IMR-90 (cell line): ENCODE results near the gene PLPP1. TPM values are rescaled to one million over a fixed set of nuclear protein-coding genes. Genes with fewer than 3 reads are reported as not detected.

Experiments used
- ATAC-seq: fragments of 200-7000 bp; cut with Tn5 transposase; 2 replicates; pipeline ENCODE4 v1.9.1; 2020; ENCODE audit warnings: low read depth, mild to moderate bottlenecking, moderate library complexity
- BruUV-seq: library from RNA; stranded (reverse); fragments of 400-500 nt; replicated peaks from 2 replicates; lab custom pipeline; 2021; lab: Mats Ljungman, UMichigan
- CTCF ChIA-PET: fragments of 300-600 bp; formaldehyde crosslinking; extraction: SDS; loops from one replicate; lab custom pipeline; 2021; ENCODE audit warnings: antibody characterized with exemption; lab: Yijun Ruan, JAX
- POLR2A ChIA-PET: fragments of 300-600 bp; sonication (Branson Sonifier 250); formaldehyde crosslinking; loops from one replicate; lab custom pipeline; 2022; ENCODE audit warnings: antibody characterized with exemption; ENCODE audit not compliant: unreplicated experiment; lab: Charles Lee
- DNase-seq: peaks from one replicate; pipeline ENCODE4 v3.0.0; 2013
- H2AFZ ChIP-seq: replicated peaks from 2 replicates; pipeline ENCODE3; 2013; ENCODE audit warnings: low read length, mild to moderate bottlenecking; ENCODE audit not compliant: poor library complexity
- H2AK5ac ChIP-seq: 2 replicates; pipeline ENCODE4 v1.6.1; 2013; ENCODE audit warnings: low read depth, low read length, inconsistent platforms
- H2AK9ac ChIP-seq: replicated peaks from 2 replicates; pipeline ENCODE3; 2013; ENCODE audit warnings: mild to moderate bottlenecking, low read depth, low read length, moderate library complexity; ENCODE audit not compliant: poor library complexity
- H2BK120ac ChIP-seq: 2 replicates; pipeline ENCODE4 v1.6.1; 2013; ENCODE audit warnings: low read depth, low read length, inconsistent platforms
- H2BK15ac ChIP-seq: 3 replicates; pipeline ENCODE4 v1.6.1; 2013; ENCODE audit warnings: low read depth, low read length, inconsistent platforms
- H2BK20ac ChIP-seq: 2 replicates; pipeline ENCODE4 v1.6.1; 2013; ENCODE audit warnings: low read depth, mild to moderate bottlenecking, inconsistent platforms, low read length, moderate library complexity
- H2BK5ac ChIP-seq: 2 replicates; pipeline ENCODE4 v1.6.1; 2013; ENCODE audit warnings: mild to moderate bottlenecking, low read depth, low read length, inconsistent platforms; ENCODE audit not compliant: poor library complexity, severe bottlenecking
- H3K14ac ChIP-seq: replicated peaks from 2 replicates; pipeline ENCODE4 v1.6.1; 2013; ENCODE audit warnings: low read depth, low read length, inconsistent platforms
- H3K18ac ChIP-seq: 2 replicates; pipeline ENCODE4 v1.6.1; 2013; ENCODE audit warnings: low read depth, low read length, control low read depth
- H3K23ac ChIP-seq: 2 replicates; pipeline ENCODE4 v1.6.1; 2013; ENCODE audit warnings: low read depth, low read length, inconsistent platforms
- H3K27ac ChIP-seq: 2 replicates; pipeline ENCODE4 v1.5.1; 2013; ENCODE audit warnings: mild to moderate bottlenecking, control low read depth, low read length; ENCODE audit not compliant: insufficient read depth
- H3K27me3 ChIP-seq: 2 replicates; pipeline ENCODE4 v1.6.1; 2013; ENCODE audit warnings: low read length; ENCODE audit not compliant: control insufficient read depth, insufficient read depth
- H3K36me3 ChIP-seq: 2 replicates; pipeline ENCODE4 v1.6.1; 2013; ENCODE audit warnings: low read length, mixed read lengths; ENCODE audit not compliant: control insufficient read depth, insufficient read depth
- H3K4ac ChIP-seq: 2 replicates; pipeline ENCODE4 v1.6.1; 2013; ENCODE audit warnings: low read depth, low read length, inconsistent platforms
- H3K4me1 ChIP-seq: 2 replicates; pipeline ENCODE4 v1.6.1; 2013; ENCODE audit warnings: low read length, mixed read lengths; ENCODE audit not compliant: control insufficient read depth, insufficient read depth
- H3K4me2 ChIP-seq: 2 replicates; pipeline ENCODE4 v1.6.1; 2013; ENCODE audit warnings: low read depth, mild to moderate bottlenecking, control low read depth, low read length, moderate library complexity
- H3K4me3 ChIP-seq: 2 replicates; pipeline ENCODE4 v1.5.1; 2013; ENCODE audit warnings: low read depth, mild to moderate bottlenecking, control low read depth, low read length, moderate library complexity; ENCODE audit not compliant: insufficient read depth
- H3K56ac ChIP-seq: 2 replicates; pipeline ENCODE4 v1.6.1; 2013; ENCODE audit warnings: low read length, inconsistent platforms; ENCODE audit not compliant: insufficient read depth; ENCODE audit errors: extremely low read depth
- H3K79me1 ChIP-seq, 2 experiments: 2 replicates each; pipeline ENCODE4 v1.6.1; 2013; ENCODE audit warnings: low read length in 2 of 2, inconsistent platforms in 1 of 2, low read depth in 1 of 2
- H3K9ac ChIP-seq: 2 replicates; pipeline ENCODE4 v1.6.1; 2013; ENCODE audit warnings: low read depth, low read length, control low read depth
- H3K9me1 ChIP-seq: 2 replicates; pipeline ENCODE4 v1.6.1; 2013; ENCODE audit warnings: low read length, inconsistent platforms; ENCODE audit not compliant: insufficient read depth
- H3K9me3 ChIP-seq: 2 replicates; pipeline ENCODE4 v1.6.1; 2013; ENCODE audit warnings: low read length; ENCODE audit not compliant: control insufficient read depth, insufficient read depth
- H4K20me1 ChIP-seq: 2 replicates; pipeline ENCODE4 v1.6.1; 2013; ENCODE audit warnings: low read length, inconsistent platforms; ENCODE audit not compliant: insufficient read depth
- H4K5ac ChIP-seq: 2 replicates; pipeline ENCODE4 v1.6.1; 2013; ENCODE audit warnings: mild to moderate bottlenecking, low read depth, low read length, control low read depth
- H4K8ac ChIP-seq, 2 experiments: 2 replicates each; pipeline ENCODE4 v1.6.1; 2013; ENCODE audit warnings: low read depth in 2 of 2, low read length in 2 of 2, control low read depth in 1 of 2, inconsistent platforms in 1 of 2
- H4K91ac ChIP-seq: 2 replicates; pipeline ENCODE4 v1.6.1; 2013; ENCODE audit warnings: low read depth, low read length, inconsistent platforms; ENCODE audit not compliant: insufficient read depth
- BHLHE40 ChIP-seq: fragments of 150-350 bp; IDR thresholded peaks from 2 replicates; pipeline ENCODE4 v1.6.1; 2016; ENCODE audit warnings: mild to moderate bottlenecking, low read depth, low read length
- CEBPB ChIP-seq: IDR thresholded peaks from 2 replicates; pipeline ENCODE4 v1.6.1; 2012; ENCODE audit warnings: low read depth, low read length, improper control_type of control experiment
- CHD1 ChIP-seq: IDR thresholded peaks from 2 replicates; pipeline ENCODE4 v1.6.1; 2012; ENCODE audit warnings: low read depth, low read length, improper control_type of control experiment
- FOS ChIP-seq: fragments of 150-350 bp; IDR thresholded peaks from 2 replicates; pipeline ENCODE4 v1.6.1; 2016; ENCODE audit warnings: low read depth, low read length
- MAFK ChIP-seq: IDR thresholded peaks from 2 replicates; pipeline ENCODE4 v1.6.1; 2012; ENCODE audit warnings: low read depth, low read length, improper control_type of control experiment
- MAZ ChIP-seq: IDR thresholded peaks from 2 replicates; pipeline ENCODE4 v1.6.1; 2012; ENCODE audit warnings: low read depth, mild to moderate bottlenecking, low read length, improper control_type of control experiment, moderate library complexity, borderline replicate concordance
- MXI1 ChIP-seq: IDR thresholded peaks from 2 replicates; pipeline ENCODE4 v1.6.1; 2012; ENCODE audit warnings: low read depth, mild to moderate bottlenecking, low read length, moderate library complexity, borderline replicate concordance
- NFE2L2 ChIP-seq: fragments of 150-350 bp; IDR thresholded peaks from 2 replicates; pipeline ENCODE4 v1.6.1; 2016; ENCODE audit warnings: low read depth, mild to moderate bottlenecking, low read length
- POLR2A ChIP-seq: IDR thresholded peaks from 2 replicates; pipeline ENCODE4 v1.6.1; 2012; ENCODE audit warnings: mild to moderate bottlenecking, low read depth, low read length
- RAD21 ChIP-seq: IDR thresholded peaks from 2 replicates; pipeline ENCODE4 v1.6.1; 2012; ENCODE audit warnings: low read length, improper control_type of control experiment
- RCOR1 ChIP-seq: IDR thresholded peaks from 2 replicates; pipeline ENCODE4 v1.6.1; 2012; ENCODE audit warnings: mild to moderate bottlenecking, low read length, improper control_type of control experiment; ENCODE audit not compliant: insufficient replicate concordance
- RFX5 ChIP-seq: IDR thresholded peaks from 2 replicates; pipeline ENCODE4 v1.8.0; 2012; ENCODE audit warnings: low read depth, mild to moderate bottlenecking, low read length, moderate library complexity
- SMC3 ChIP-seq: fragments of 150-350 bp; IDR thresholded peaks from 2 replicates; pipeline ENCODE4 v1.6.1; 2016; ENCODE audit warnings: low read depth, mild to moderate bottlenecking, antibody characterized with exemption, low read length, moderate library complexity
- WGBS, 2 experiments: methylation state at CpG; one replicate each; pipeline versions ENCODE4 v1.1.5 to v1.1.7; 2013; ENCODE audit warnings: missing lambda C conversion rate in 2 of 2; ENCODE audit not compliant: insufficient read length in 1 of 2; ENCODE audit errors: extremely low coverage in 2 of 2; 5-methylcytosine and 5-hydroxymethylcytosine counted together
- dilution Hi-C: fragments of 300-500 bp; cut with HindIII; formaldehyde crosslinking; loops from one replicate; pipeline ENCODE4 v1.14.3; 2018; ENCODE audit warnings: low sequenced_read_pairs; ENCODE audit not compliant: unreplicated experiment
- in situ Hi-C: fragments of 300-500 bp; cut with MboI; formaldehyde crosslinking; loops from 3 replicates; pipeline ENCODE4 v1.14.3; 2019; ENCODE audit warnings: low sequenced_read_pairs, inconsistent platforms, mixed read lengths
- intact Hi-C: fragments of 100-400 bp; cut with micrococcal nuclease; formaldehyde crosslinking; loops from 2 replicates; pipeline ENCODE4 v1.10.0; 2022
- polyA plus RNA-seq, 3 experiments: library from polyadenylated mRNA; depleted of rRNA; stranded (reverse); fragments of >200 nt; gene quantifications; 2 replicates each; pipeline ENCODE4 v1.2.3, GENCODE V29; 2012; ENCODE audit warnings: low replicate concordance in 1 of 3
- total RNA-seq: library from RNA; depleted of rRNA; stranded (reverse); fragments of >200 nt; gene quantifications from 2 replicates; pipeline ENCODE4 v1.2.3, GENCODE V29; 2012
- TF ChIP-seq, protein P1 (sequence below): fragments of 150-350 bp; IDR thresholded peaks from 2 replicates; pipeline ENCODE4 v1.6.1; 2016; ENCODE audit warnings: low read depth, mild to moderate bottlenecking, low read length, moderate library complexity, borderline replicate concordance
- TF ChIP-seq, protein P2 (sequence below): fragments of 150-350 bp; IDR thresholded peaks from 2 replicates; pipeline ENCODE4 v1.6.1; 2017; ENCODE audit warnings: mild to moderate bottlenecking, antibody characterized with exemption, low read length, low read depth
- TF ChIP-seq, protein P3 (sequence below): conservative IDR thresholded peaks from 2 replicates; pipeline ENCODE4 v1.5.1; 2012; ENCODE audit warnings: mild to moderate bottlenecking, low read depth, low read length, improper control_type of control experiment

Gene PLPP1
- total and polyA plus RNA-seq, 2 of the 4 experiments (the other 2 are of a cell fraction): 19.2 to 21.3 TPM

DNA sequence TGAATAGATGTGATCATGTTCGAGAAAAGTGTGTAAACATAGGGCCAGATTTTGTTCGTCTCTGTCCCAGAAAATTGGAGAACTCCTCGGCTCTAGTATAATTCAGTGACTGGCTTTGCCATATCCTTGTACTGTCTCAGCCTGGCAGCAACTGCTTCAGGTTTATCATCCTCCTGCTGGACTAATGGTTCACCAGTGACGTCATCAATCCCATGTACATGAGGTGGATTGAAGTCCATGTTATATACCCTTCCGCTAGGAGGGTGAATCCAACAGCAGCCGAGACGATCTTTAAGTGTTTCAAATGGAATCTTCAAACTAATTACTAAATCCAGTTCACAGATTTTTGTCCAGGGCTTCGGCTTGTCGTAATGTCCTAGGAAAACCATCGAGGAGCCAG, 17.1 kb upstream of the PLPP1 start:
- DNase-seq (no peak), ATAC-seq (no peak)
- CTCF ChIA-PET: no interaction called here
- Histone ChIP-seq H3K27me3 (peaks cover 12% of the 10 kb centered on the region), H3K18ac (no peak overlapping the region), H3K4ac (no peak overlapping the region), H2BK5ac (no peak overlapping the region), H3K14ac (no peak overlapping the region), H3K4me1 (no peaks in the 10 kb centered on the region), H3K36me3 (no peaks in the 10 kb centered on the region), H3K9me3 (no peaks in the 10 kb centered on the region), H2AK5ac (no peak overlapping the region), H2AK9ac (no peak overlapping the region), H3K9ac (no peak overlapping the region), H4K5ac (no peak overlapping the region), H2AFZ (no peak overlapping the region), H3K23ac (no peak overlapping the region), H3K9me1 (0 out of 2 replicates have a peak, but pooled peaks cover 2% of the 10 kb centered on the region), H3K4me2 (no peak overlapping the region), H3K79me1 (no peaks in the 10 kb centered on the region), H3K4me3 (no peak overlapping the region), H4K20me1 (no peaks in the 10 kb centered on the region), H2BK15ac (no peak overlapping the region), H4K91ac (no peak overlapping the region), H2BK120ac (no peak overlapping the region), H3K27ac (no peak overlapping the region), H2BK20ac (no peak overlapping the region), H3K56ac (no peak overlapping the region), H4K8ac (no peak overlapping the region)
- BruUV-seq: no TSS peak
- dilution Hi-C loops (no loop called here), intact Hi-C loops (no loop called here), in situ Hi-C loops (no loop called here)
- TF ChIP-seq MAFK (no peak), NFE2L2 (no peak), MXI1 (no peak), RCOR1 (no peak), MAZ (no peak), RFX5 (no peak), BHLHE40 (no peak), POLR2A (no peak), CHD1 (no peak), SMC3 (no peak), CEBPB (no peak), FOS (no peak), RAD21 (no peak)
- TF ChIP-seq, protein P1, sequence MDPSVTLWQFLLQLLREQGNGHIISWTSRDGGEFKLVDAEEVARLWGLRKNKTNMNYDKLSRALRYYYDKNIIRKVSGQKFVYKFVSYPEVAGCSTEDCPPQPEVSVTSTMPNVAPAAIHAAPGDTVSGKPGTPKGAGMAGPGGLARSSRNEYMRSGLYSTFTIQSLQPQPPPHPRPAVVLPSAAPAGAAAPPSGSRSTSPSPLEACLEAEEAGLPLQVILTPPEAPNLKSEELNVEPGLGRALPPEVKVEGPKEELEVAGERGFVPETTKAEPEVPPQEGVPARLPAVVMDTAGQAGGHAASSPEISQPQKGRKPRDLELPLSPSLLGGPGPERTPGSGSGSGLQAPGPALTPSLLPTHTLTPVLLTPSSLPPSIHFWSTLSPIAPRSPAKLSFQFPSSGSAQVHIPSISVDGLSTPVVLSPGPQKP: no peak
- TF ChIP-seq, protein P2, sequence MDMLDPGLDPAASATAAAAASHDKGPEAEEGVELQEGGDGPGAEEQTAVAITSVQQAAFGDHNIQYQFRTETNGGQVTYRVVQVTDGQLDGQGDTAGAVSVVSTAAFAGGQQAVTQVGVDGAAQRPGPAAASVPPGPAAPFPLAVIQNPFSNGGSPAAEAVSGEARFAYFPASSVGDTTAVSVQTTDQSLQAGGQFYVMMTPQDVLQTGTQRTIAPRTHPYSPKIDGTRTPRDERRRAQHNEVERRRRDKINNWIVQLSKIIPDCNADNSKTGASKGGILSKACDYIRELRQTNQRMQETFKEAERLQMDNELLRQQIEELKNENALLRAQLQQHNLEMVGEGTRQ: no peak
- TF ChIP-seq, protein P3, sequence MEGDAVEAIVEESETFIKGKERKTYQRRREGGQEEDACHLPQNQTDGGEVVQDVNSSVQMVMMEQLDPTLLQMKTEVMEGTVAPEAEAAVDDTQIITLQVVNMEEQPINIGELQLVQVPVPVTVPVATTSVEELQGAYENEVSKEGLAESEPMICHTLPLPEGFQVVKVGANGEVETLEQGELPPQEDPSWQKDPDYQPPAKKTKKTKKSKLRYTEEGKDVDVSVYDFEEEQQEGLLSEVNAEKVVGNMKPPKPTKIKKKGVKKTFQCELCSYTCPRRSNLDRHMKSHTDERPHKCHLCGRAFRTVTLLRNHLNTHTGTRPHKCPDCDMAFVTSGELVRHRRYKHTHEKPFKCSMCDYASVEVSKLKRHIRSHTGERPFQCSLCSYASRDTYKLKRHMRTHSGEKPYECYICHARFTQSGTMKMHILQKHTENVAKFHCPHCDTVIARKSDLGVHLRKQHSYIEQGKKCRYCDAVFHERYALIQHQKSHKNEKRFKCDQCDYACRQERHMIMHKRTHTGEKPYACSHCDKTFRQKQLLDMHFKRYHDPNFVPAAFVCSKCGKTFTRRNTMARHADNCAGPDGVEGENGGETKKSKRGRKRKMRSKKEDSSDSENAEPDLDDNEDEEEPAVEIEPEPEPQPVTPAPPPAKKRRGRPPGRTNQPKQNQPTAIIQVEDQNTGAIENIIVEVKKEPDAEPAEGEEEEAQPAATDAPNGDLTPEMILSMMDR: no peak
- 96% methylated on average over 8 of the region's 10 CpGs; no CpG with 5 or more reads in 1 of the 2 experiments for WGBS, 2 experiments
- POLR2A ChIA-PET: no interaction called here
